Measurements from ENCODE around the gene DMTF1.

GRCh38 chr7:87131771-87132170 lies 20.5 kb upstream of the DMTF1 start:
- no peak for TF ChIP-seq CTCF (IDR thresholded peaks at IDR 0.05)
- TF ChIP-seq POLR2A (IDR thresholded peaks at IDR 0.05) = no peak

All from body of pancreas (tissue), 4 donors.